T-cell (primary cell): Measurements from ENCODE around the gene RUNX3. TPM values are rescaled to one million over a fixed set of nuclear protein-coding genes. Genes with fewer than 3 reads are reported as not detected.

Experiments used
- ATAC-seq, 4 experiments: fragments of 200-7000 bp in 3 of 4; fragments of 150-1000 bp in 1 of 4; cut with Tn5 transposase; replicated peaks in 1 of 4; 1 replicate in 3 of 4; 2 replicates in 1 of 4; pipeline ENCODE4 v1.10.0; 2021; ENCODE audit warnings: moderate library complexity in 3 of 4, mild to moderate bottlenecking in 2 of 4, moderate number of reproducible peaks in 1 of 4
- CTCF ChIA-PET, 2 donors: fragments of 300-600 bp; sonication (Branson Sonifier 250); formaldehyde crosslinking; loops; one replicate each; lab custom pipeline; 2022; ENCODE audit warnings: antibody characterized with exemption in 2 of 2; lab: Charles Lee
- POLR2A ChIA-PET, 2 donors: fragments of 300-600 bp; sonication (Branson Sonifier 250); formaldehyde crosslinking; loops; one replicate each; lab custom pipeline; 2022; ENCODE audit warnings: antibody characterized with exemption in 2 of 2; lab: Charles Lee
- DNase-seq, 35 experiments: peaks; one replicate each; pipeline versions ENCODE4 v3.0.0 to v3.0.0-alpha.2; 2013 to 2023
- H3K27ac ChIP-seq: one replicate; pipeline ENCODE4 v1.5.1; 2013; ENCODE audit warnings: low read length
- H3K27me3 ChIP-seq, 2 experiments: replicated peaks in 1 of 2; 1 replicate in 1 of 2; 2 replicates in 1 of 2; pipeline versions ENCODE4 v1.6.1 to v1.7.0; 2013; ENCODE audit warnings: low read length in 1 of 2, mixed read lengths in 1 of 2; ENCODE audit not compliant: control insufficient read depth in 2 of 2, insufficient read depth in 2 of 2; ENCODE audit errors: extremely low read depth in 1 of 2
- H3K36me3 ChIP-seq, 2 donors: 1 replicate in 1 of 2; 2 replicates in 1 of 2; pipeline versions ENCODE4 v1.6.1 to v1.7.0; 2013; ENCODE audit warnings: low read length in 1 of 2; ENCODE audit not compliant: control insufficient read depth in 2 of 2, insufficient read depth in 1 of 2; ENCODE audit errors: extremely low read depth in 1 of 2
- H3K4me1 ChIP-seq, 2 experiments: 1 replicate in 1 of 2; 2 replicates in 1 of 2; pipeline versions ENCODE4 v1.6.1 to v1.7.0; 2013; ENCODE audit warnings: low read length in 2 of 2, mixed read lengths in 1 of 2; ENCODE audit not compliant: insufficient read depth in 2 of 2, control insufficient read depth in 1 of 2; ENCODE audit errors: extremely low read depth in 1 of 2
- H3K4me3 ChIP-seq, 2 donors: 1 replicate in 1 of 2; 2 replicates in 1 of 2; pipeline versions ENCODE4 v1.5.1 to v1.7.0; 2013; ENCODE audit warnings: mild to moderate bottlenecking in 2 of 2, low read length in 1 of 2, moderate library complexity in 1 of 2; ENCODE audit not compliant: control insufficient read depth in 1 of 2; ENCODE audit errors: extremely low read depth in 1 of 2
- H3K9me3 ChIP-seq: 2 replicates; pipeline ENCODE4 v1.7.0; 2013
- H3K27ac Mint-ChIP-seq, 2 donors: one replicate each; pipeline ENCODE4 v1.8.0; 2020 to 2021; ENCODE audit warnings: mild to moderate bottlenecking in 2 of 2, mixed read lengths in 2 of 2
- H3K27me3 Mint-ChIP-seq, 2 donors: one replicate each; pipeline ENCODE4 v1.8.0; 2021 to 2022; ENCODE audit warnings: mixed read lengths in 2 of 2
- H3K36me3 Mint-ChIP-seq: one replicate; pipeline ENCODE4 v1.8.0; 2021; ENCODE audit warnings: mixed read lengths
- H3K4me1 Mint-ChIP-seq, 3 donors: one replicate each; pipeline ENCODE4 v1.8.0; 2020 to 2022; ENCODE audit warnings: mixed read lengths in 3 of 3, mild to moderate bottlenecking in 1 of 3
- H3K4me3 Mint-ChIP-seq, 3 donors: one replicate each; pipeline ENCODE4 v1.8.0; 2020 to 2022; ENCODE audit warnings: mild to moderate bottlenecking in 3 of 3, mixed read lengths in 3 of 3, moderate library complexity in 3 of 3
- H3K9me3 Mint-ChIP-seq, 3 donors: one replicate each; pipeline ENCODE4 v1.8.0; 2020 to 2022; ENCODE audit warnings: mixed read lengths in 3 of 3
- WGBS: methylation state at CpG from one replicate; pipeline ENCODE4 v1.1.5; 2013; ENCODE audit warnings: missing lambda C conversion rate; ENCODE audit not compliant: insufficient coverage; 5-methylcytosine and 5-hydroxymethylcytosine counted together
- total RNA-seq, 35 experiments: library from RNA in 6 of 35; stranded (reverse) in 6 of 35; fragments of 120-200 nt in 1 of 35; gene quantifications; one replicate each; pipeline versions ENCODE4 v1.2.1 to v1.2.4 and lab custom pipeline; 2013 to 2026

Gene RUNX3
- total RNA-seq, 5 donors from 2014 or later (not counting 1 experiment from before 2014, with no cell fraction given) = 140 to 220 (median 145) TPM

- 85% methylated on average over 3 of the region's 8 CpGs for WGBS
- ChIA-PET POLR2A (no interaction called here), CTCF (no interaction called here)
- ATAC-seq (no peak), DNase-seq (no peak)
- Histone ChIP-seq H3K4me3 (no peak overlapping the region), H3K4me1 (peaks cover 2 to 10% of the 10 kb centered on the region in 2 experiments), H3K9me3 (no peaks in the 10 kb centered on the region), H3K27me3 (peaks cover 0 to 12% of the 10 kb centered on the region in 2 experiments), H3K36me3 (no peaks in the 10 kb centered on the region), H3K27ac (no peak overlapping the region)
- no peaks in the 10 kb centered on the region for H3K36me3 Mint-ChIP-seq
- H3K4me3 Mint-ChIP-seq = no peak overlapping the region
- H3K9me3 Mint-ChIP-seq = no peaks in the 10 kb centered on the region
- H3K4me1 Mint-ChIP-seq = peaks cover 8 to 10% (median 9%) of the 10 kb centered on the region in 3 donors
- H3K27me3 Mint-ChIP-seq = peaks cover 0 to 2% of the 10 kb centered on the region in 2 donors
- H3K27ac Mint-ChIP-seq = no peak overlapping the region
Observed at GRCh38 chr1:24875991-24876506, 54.0 kb downstream of the RUNX3 start.

- ChIA-PET CTCF (interaction anchor here in 1 of 2 donors (0.5 kb wide), 1 partner anchor 47 kb away, joined by 3 read pairs; no protein-coding TSS in a partner anchor), POLR2A (no interaction called here)
- Histone ChIP-seq H3K4me1 (peaks cover 5 to 18% of the 10 kb centered on the region in 2 experiments), H3K27ac (no peak overlapping the region), H3K27me3 (peaks cover 0 to 19% of the 10 kb centered on the region in 2 experiments), H3K9me3 (no peaks in the 10 kb centered on the region), H3K4me3 (no peak overlapping the region), H3K36me3 (no peaks in the 10 kb centered on the region)
- ATAC-seq = no peak
- H3K4me3 Mint-ChIP-seq = no peak overlapping the region
- H3K9me3 Mint-ChIP-seq = no peaks in the 10 kb centered on the region
- no peak for DNase-seq
- peaks cover 16 to 17% (median 17%) of the 10 kb centered on the region in 3 donors for H3K4me1 Mint-ChIP-seq
- no peaks in the 10 kb centered on the region for H3K36me3 Mint-ChIP-seq
- H3K27me3 Mint-ChIP-seq = peaks cover 0 to 2% of the 10 kb centered on the region in 2 donors
- 77% methylated on average over 4 of the region's 8 CpGs for WGBS
- no peak overlapping the region for H3K27ac Mint-ChIP-seq
Observed at GRCh38 chr1:24875257-24875656, 54.8 kb downstream of the RUNX3 start.

- ChIA-PET CTCF (interaction anchor here (0.5 to 0.7 kb wide), 2 partner anchors 46 to 489 kb away, joined by 3 read pairs; no protein-coding TSS in a partner anchor), POLR2A (interaction anchor here in 1 of 2 donors (0.6 kb wide), 1 partner anchor 447 kb away, joined by 6 read pairs; no protein-coding TSS in a partner anchor)
- Mint-ChIP-seq H3K27me3 (peaks cover 0 to 2% of the 10 kb centered on the region in 2 donors), H3K36me3 (no peaks in the 10 kb centered on the region), H3K9me3 (no peaks in the 10 kb centered on the region), H3K4me1 (peaks cover 16 to 19% (median 17%) of the 10 kb centered on the region in 3 donors), H3K4me3 (no peak overlapping the region), H3K27ac (no peak overlapping the region)
- no peak for DNase-seq
- H3K27me3 ChIP-seq = peaks cover 0 to 19% of the 10 kb centered on the region in 2 experiments
- H3K4me1 ChIP-seq = peaks cover 5 to 19% of the 10 kb centered on the region in 2 experiments
- H3K9me3 ChIP-seq = no peaks in the 10 kb centered on the region
- ATAC-seq = no peak
- H3K27ac ChIP-seq = no peak overlapping the region
- H3K36me3 ChIP-seq = no peaks in the 10 kb centered on the region
- WGBS = 81% methylated on average over 5 of the region's 16 CpGs
- H3K4me3 ChIP-seq = no peak overlapping the region
Observed at GRCh38 chr1:24874611-24875234, 55.4 kb downstream of the RUNX3 start.

- Histone ChIP-seq H3K4me3 (no peak overlapping the region), H3K9me3 (no peaks in the 10 kb centered on the region), H3K36me3 (no peaks in the 10 kb centered on the region), H3K27me3 (peaks cover 0 to 13% of the 10 kb centered on the region in 2 experiments), H3K4me1 (peaks cover 5 to 19% of the 10 kb centered on the region in 2 experiments), H3K27ac (no peak overlapping the region)
- DNase-seq (no peak), ATAC-seq (no peak)
- Mint-ChIP-seq H3K4me3 (no peak overlapping the region), H3K4me1 (peaks cover 16 to 19% (median 18%) of the 10 kb centered on the region in 3 donors), H3K36me3 (no peaks in the 10 kb centered on the region), H3K9me3 (no peaks in the 10 kb centered on the region), H3K27ac (no peak overlapping the region), H3K27me3 (peaks cover 0 to 2% of the 10 kb centered on the region in 2 donors)
- ChIA-PET POLR2A (interaction anchor here in 1 of 2 donors (0.7 kb wide), 1 partner anchor 1656 kb away, joined by 4 read pairs; no protein-coding TSS in a partner anchor), CTCF (interaction anchor here in 1 of 2 donors (0.7 kb wide), 1 partner anchor 488 kb away, joined by 3 read pairs; no protein-coding TSS in a partner anchor)
- 100% methylated on average over 3 of the region's 7 CpGs for WGBS
Observed at GRCh38 chr1:24874056-24874455, 56.0 kb downstream of the RUNX3 start.

GRCh38 chr1:24873148-24873547 lies 56.9 kb downstream of the RUNX3 start:
- ChIA-PET CTCF (no interaction called here), POLR2A (interaction anchor here (0.6 kb wide), 2 partner anchors 49 to 366 kb away, joined by 3 to 5 read pairs; no protein-coding TSS in a partner anchor)
- Histone ChIP-seq H3K4me1 (peaks cover 5 to 19% of the 10 kb centered on the region in 2 experiments), H3K27ac (no peak overlapping the region), H3K27me3 (peaks cover 0 to 16% of the 10 kb centered on the region in 2 experiments), H3K9me3 (no peaks in the 10 kb centered on the region), H3K36me3 (no peaks in the 10 kb centered on the region), H3K4me3 (no peak overlapping the region)
- DNase-seq (no peak), ATAC-seq (no peak)
- no peak overlapping the region for H3K27ac Mint-ChIP-seq
- H3K4me1 Mint-ChIP-seq = peaks cover 16 to 19% (median 18%) of the 10 kb centered on the region in 3 donors
- H3K9me3 Mint-ChIP-seq = no peaks in the 10 kb centered on the region
- peaks cover 0 to 2% of the 10 kb centered on the region in 2 donors for H3K27me3 Mint-ChIP-seq
- no peaks in the 10 kb centered on the region for H3K36me3 Mint-ChIP-seq
- no CpG with 5 or more reads among the region's 1 CpG for WGBS
- H3K4me3 Mint-ChIP-seq = no peak overlapping the region

GRCh38 chr1:24872061-24872850 lies 57.8 kb downstream of the RUNX3 start:
- CTCF ChIA-PET = no interaction called here
- H3K4me3 Mint-ChIP-seq = no peak overlapping the region
- H3K36me3 ChIP-seq = no peaks in the 10 kb centered on the region

More at GRCh38 chr1:24872061-24872850, 57.8 kb downstream of the RUNX3 start:
- Mint-ChIP-seq H3K9me3 (no peaks in the 10 kb centered on the region), H3K36me3 (no peaks in the 10 kb centered on the region), H3K4me1 (peaks cover 16 to 19% (median 18%) of the 10 kb centered on the region in 3 donors), H3K27ac (no peak overlapping the region), H3K27me3 (peaks cover 0 to 4% of the 10 kb centered on the region in 2 donors)
- ATAC-seq = no peak
- POLR2A ChIA-PET = no interaction called here
- WGBS = 80% methylated on average over 17 of the region's 19 CpGs
- Histone ChIP-seq H3K4me3 (no peak overlapping the region), H3K27ac (no peak overlapping the region), H3K4me1 (peaks cover 5 to 19% of the 10 kb centered on the region in 2 experiments), H3K9me3 (no peaks in the 10 kb centered on the region), H3K27me3 (peaks cover 0 to 17% of the 10 kb centered on the region in 2 experiments)
- DNase-seq = no peak
